SU-DHL-6 (cell line): ENCODE data around the gene B3GNT5.

ENCODE experiments used
- H2AFZ ChIP-seq: fragments of 200-600 bp; sonication (generic); 2 replicates; pipeline ENCODE4 v1.6.1; 2014; ENCODE audit warnings: low read depth, mild to moderate bottlenecking, moderate library complexity, mixed read lengths, antibody characterized with exemption, low read length; ENCODE audit not compliant: severe bottlenecking
- H3F3A ChIP-seq: fragments of 200-600 bp; shearing (Covaris generic); 2 replicates; pipeline ENCODE4 v1.6.0; 2016; ENCODE audit warnings: antibody characterized with exemption, mild to moderate bottlenecking; ENCODE audit not compliant: insufficient read depth
- H3K27ac ChIP-seq: fragments of 200-600 bp; sonication (generic); 2 replicates; pipeline ENCODE4 v1.5.1; 2016; ENCODE audit warnings: low read depth, mild to moderate bottlenecking, low read length, moderate library complexity, mixed read lengths
- H3K27me3 ChIP-seq: fragments of 200-600 bp; sonication (generic), shearing (Covaris generic); 2 replicates; pipeline ENCODE4 v1.6.0; 2014; ENCODE audit warnings: mild to moderate bottlenecking, low read length
- H3K36me3 ChIP-seq: fragments of 200-600 bp; sonication (generic); 2 replicates; pipeline ENCODE4 v1.6.1; 2014; ENCODE audit warnings: mild to moderate bottlenecking, low read length, mixed read lengths
- H3K4me2 ChIP-seq: fragments of 300-600, 200-600 bp; shearing (Covaris generic), sonication (generic); 2 replicates; pipeline ENCODE4 v1.6.0; 2014; ENCODE audit warnings: low read length, low read depth, mild to moderate bottlenecking; ENCODE audit not compliant: poor library complexity, severe bottlenecking
- H3K4me3 ChIP-seq: fragments of 200-600 bp; sonication (generic); 2 replicates; pipeline ENCODE4 v1.5.1; 2014; ENCODE audit warnings: antibody characterized with exemption, low read length, mild to moderate bottlenecking, mixed read lengths; ENCODE audit not compliant: insufficient read depth, poor library complexity, severe bottlenecking
- H3K79me2 ChIP-seq: fragments of 200-600 bp; sonication (generic); 2 replicates; pipeline ENCODE4 v1.6.1; 2014; ENCODE audit warnings: mild to moderate bottlenecking, low read length, moderate library complexity; ENCODE audit not compliant: insufficient read depth
- H3K9ac ChIP-seq: fragments of 200-600 bp; sonication (generic); 2 replicates; pipeline ENCODE4 v1.7.0; 2014; ENCODE audit warnings: mild to moderate bottlenecking, low read length
- H3K9me2 ChIP-seq: fragments of 200-600 bp; sonication (generic); replicated peaks from 2 replicates; pipeline ENCODE4 v1.6.1; 2014; ENCODE audit warnings: low read length; ENCODE audit not compliant: insufficient read depth
- H3K9me3 ChIP-seq: fragments of 200-600 bp; sonication (generic); 2 replicates; pipeline ENCODE4 v1.6.1; 2014; ENCODE audit warnings: low read length, mixed read lengths; ENCODE audit not compliant: insufficient read depth
- H4K20me1 ChIP-seq: fragments of 200-600 bp; sonication (generic); 2 replicates; pipeline ENCODE4 v1.6.1; 2014; ENCODE audit warnings: low read depth, mild to moderate bottlenecking, antibody characterized with exemption, low read length, moderate library complexity, mixed read lengths
- CTCF ChIP-seq: fragments of 200-600 bp; sonication (generic); IDR thresholded peaks from one replicate; pipeline ENCODE4 v1.5.1; 2017; ENCODE audit warnings: antibody characterized with exemption, mild to moderate bottlenecking, low read length, moderate library complexity; ENCODE audit not compliant: insufficient read depth, poor library complexity, severe bottlenecking
- EZH2phosphoT487 ChIP-seq: fragments of 200-600 bp; sonication (generic), shearing (Covaris generic); conservative IDR thresholded peaks from 2 replicates; pipeline ENCODE4 v1.6.1; 2018; ENCODE audit warnings: mild to moderate bottlenecking, antibody characterized with exemption, low read length, moderate library complexity, mixed read lengths

Gene B3GNT5

DNA sequence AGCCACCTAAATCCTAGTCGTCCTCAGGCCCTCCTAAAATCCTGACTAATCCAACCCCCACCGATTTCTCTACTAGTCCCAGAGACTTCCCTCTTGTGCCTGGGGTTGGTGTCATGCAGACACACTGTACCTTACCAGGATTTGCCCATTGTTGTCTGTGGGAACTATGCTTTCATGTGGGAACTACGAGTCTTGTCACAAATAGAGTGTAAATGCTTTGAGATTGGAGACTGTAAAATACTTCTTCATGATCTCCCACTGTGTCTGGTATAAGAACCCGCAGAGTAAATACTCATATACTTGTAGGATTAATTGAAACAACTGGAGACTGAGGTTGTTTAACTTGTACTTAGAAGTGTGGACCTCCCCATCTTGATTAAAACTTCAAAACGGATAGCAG is 11.2 kb downstream of the B3GNT5 start:
- TF ChIP-seq CTCF (no peak), EZH2phosphoT487 (no peak)
- Histone ChIP-seq H4K20me1 (no peaks in the 10 kb centered on the region), H3F3A (no peaks in the 10 kb centered on the region), H3K36me3 (no peaks in the 10 kb centered on the region), H3K27ac (no peak overlapping the region), H3K9me3 (no peaks in the 10 kb centered on the region), H2AFZ (no peak overlapping the region), H3K79me2 (no peaks in the 10 kb centered on the region), H3K9ac (no peak overlapping the region), H3K4me3 (no peak overlapping the region), H3K4me2 (no peak overlapping the region), H3K9me2 (no peaks in the 10 kb centered on the region), H3K27me3 (no peaks in the 10 kb centered on the region)

GRCh38 chr3:183265157-183265642 is 12.1 kb downstream of the B3GNT5 start:
- Histone ChIP-seq H3K9me3 (no peaks in the 10 kb centered on the region), H3K4me2 (no peak overlapping the region), H3K9ac (no peak overlapping the region), H3K36me3 (no peaks in the 10 kb centered on the region), H3K9me2 (no peaks in the 10 kb centered on the region), H3K27me3 (no peaks in the 10 kb centered on the region), H3K79me2 (no peaks in the 10 kb centered on the region), H3K27ac (no peak overlapping the region), H4K20me1 (no peaks in the 10 kb centered on the region), H2AFZ (no peak overlapping the region), H3K4me3 (no peak overlapping the region), H3F3A (no peaks in the 10 kb centered on the region)
- TF ChIP-seq EZH2phosphoT487 (no peak), CTCF (no peak)

- no peak overlapping the region for H3K4me2 ChIP-seq
- TF ChIP-seq CTCF: no peak
- TF ChIP-seq EZH2phosphoT487: no peak
Measured at GRCh38 chr3:183265834-183266417, 12.9 kb downstream of the B3GNT5 start.

More at GRCh38 chr3:183265834-183266417, 12.9 kb downstream of the B3GNT5 start:
- Histone ChIP-seq H3K27me3 (no peaks in the 10 kb centered on the region), H4K20me1 (no peaks in the 10 kb centered on the region), H3F3A (no peaks in the 10 kb centered on the region), H3K9me2 (no peaks in the 10 kb centered on the region), H2AFZ (no peak overlapping the region), H3K9ac (no peak overlapping the region), H3K79me2 (no peaks in the 10 kb centered on the region), H3K27ac (no peak overlapping the region), H3K36me3 (no peaks in the 10 kb centered on the region), H3K9me3 (no peaks in the 10 kb centered on the region), H3K4me3 (no peak overlapping the region)
